T follicular helper cell (primary cell): ENCODE measurements around the gene SESN1.
A peak's percentile ranks its signal among the peaks of the same experiment; 100 is the strongest.

ENCODE experiments used
- DNase-seq: peaks from one replicate; pipeline ENCODE4 v3.0.0-alpha.2; 2020; ENCODE audit warnings: low read depth

Gene SESN1

DNA sequence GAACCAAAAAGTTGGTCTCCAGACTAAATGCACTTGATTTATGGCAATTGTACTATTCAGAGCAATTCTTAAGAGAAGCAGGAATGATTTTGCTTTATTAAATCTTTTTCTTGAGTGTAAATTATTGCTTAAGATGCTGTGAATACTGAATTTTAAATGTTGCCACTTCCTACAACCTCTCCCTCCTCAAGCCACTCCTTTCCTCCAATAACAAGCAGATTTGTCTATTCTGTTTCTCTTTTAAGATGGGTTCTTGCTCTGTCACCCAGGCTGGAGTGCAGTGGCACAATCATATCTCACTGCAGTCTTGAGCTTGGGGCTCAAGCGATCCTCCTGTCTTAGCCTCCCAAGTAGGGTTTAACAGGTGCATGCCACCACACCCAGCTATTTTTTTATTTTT, 65.3 kb downstream of the SESN1 start:
- no peak for DNase-seq

DNA sequence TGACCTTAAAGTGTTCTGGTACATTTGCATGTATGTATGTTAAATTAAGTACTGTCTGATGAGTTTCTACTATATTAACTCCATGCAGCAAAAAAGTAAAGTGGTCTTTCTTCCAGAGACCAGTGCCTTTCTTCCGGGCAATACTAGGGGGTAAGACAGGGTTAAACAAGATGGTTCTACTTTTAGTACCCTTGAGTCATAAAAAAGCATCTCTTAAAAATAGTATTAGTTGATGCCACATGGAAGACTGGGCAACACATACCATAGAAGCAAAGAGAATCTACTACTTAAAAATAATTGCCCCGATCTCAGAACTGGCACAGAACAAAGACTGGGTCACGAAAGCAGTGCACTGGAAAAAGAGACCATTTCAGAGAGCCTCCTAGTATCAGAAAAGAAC, 66.2 kb downstream of the SESN1 start:
- no peak for DNase-seq

DNA sequence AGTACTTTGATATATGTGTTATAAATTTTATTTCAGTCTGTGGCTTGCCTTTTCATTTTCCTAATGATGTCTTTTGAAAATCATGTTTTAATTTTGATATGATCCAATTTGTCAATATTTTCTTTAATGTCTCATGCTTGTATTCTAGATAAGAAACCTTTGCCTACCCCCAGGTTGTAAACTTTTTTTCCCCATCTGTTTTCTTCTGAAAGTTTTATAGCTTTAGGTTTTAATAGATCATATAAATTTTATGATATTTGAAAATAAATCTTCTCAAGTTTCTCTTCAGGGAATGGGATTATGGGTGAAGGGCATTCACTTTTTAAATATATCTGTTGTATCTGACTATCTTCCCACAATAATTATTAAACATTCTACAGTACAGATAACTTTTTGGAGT, 66.7 kb downstream of the SESN1 start:
- DNase-seq = no peak

DNA sequence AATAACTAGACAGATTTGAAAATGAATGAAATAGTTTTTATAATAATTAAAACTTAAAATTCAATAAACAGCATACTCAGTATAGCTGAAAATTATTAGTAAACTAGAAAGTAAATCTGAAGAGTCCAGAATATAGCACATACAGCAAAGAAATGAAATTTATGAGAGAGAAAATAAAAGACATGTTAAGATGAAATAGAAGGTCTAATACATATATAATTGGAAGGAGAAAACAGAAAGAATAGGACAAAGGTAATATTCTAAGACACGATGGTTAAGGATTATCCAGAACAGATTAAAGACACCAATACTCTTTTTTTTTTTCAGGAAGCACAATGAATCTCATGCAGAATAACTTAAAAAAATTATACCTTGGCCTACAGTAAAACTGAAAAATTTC, 69.0 kb downstream of the SESN1 start:
- no peak for DNase-seq

DNA sequence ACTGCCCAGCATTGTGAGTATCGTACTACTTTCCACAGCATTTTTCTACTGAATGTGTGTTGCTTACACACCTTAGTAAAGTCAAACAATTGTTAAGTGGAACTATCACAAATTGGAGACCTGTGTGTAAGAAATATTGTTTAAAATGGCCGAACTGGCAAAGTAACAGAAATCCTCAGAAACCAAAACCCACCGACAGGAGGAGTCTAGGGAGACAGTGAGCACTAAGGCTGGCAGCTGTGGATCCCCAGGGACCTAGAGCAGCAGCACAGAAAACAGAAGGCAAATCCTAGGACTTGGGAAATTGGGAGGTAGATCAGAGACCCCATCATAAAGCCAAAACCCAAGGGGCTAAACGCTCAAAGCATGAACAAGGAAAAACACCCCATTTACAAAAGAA, 69.9 kb downstream of the SESN1 start:
- DNase-seq = no peak

DNA sequence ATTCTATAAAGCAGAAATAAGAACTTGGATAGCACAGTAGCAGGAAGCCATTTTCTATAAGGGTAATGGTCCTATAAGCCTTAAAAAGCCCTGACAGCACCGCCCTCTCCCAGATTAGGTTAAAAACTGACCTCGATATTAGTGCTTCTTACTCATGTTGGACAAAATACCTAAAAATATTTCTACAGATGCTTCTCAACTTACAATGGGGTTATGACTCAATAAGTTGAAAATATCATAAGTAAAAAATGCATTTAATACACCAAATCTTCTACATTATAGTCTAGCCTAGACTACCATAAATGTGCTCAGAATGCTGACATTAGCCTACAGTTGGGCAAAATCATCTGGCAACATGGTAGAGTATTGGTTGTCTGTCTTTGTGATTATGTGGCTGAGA, 70.3 kb downstream of the SESN1 start:
- no peak for DNase-seq

DNA sequence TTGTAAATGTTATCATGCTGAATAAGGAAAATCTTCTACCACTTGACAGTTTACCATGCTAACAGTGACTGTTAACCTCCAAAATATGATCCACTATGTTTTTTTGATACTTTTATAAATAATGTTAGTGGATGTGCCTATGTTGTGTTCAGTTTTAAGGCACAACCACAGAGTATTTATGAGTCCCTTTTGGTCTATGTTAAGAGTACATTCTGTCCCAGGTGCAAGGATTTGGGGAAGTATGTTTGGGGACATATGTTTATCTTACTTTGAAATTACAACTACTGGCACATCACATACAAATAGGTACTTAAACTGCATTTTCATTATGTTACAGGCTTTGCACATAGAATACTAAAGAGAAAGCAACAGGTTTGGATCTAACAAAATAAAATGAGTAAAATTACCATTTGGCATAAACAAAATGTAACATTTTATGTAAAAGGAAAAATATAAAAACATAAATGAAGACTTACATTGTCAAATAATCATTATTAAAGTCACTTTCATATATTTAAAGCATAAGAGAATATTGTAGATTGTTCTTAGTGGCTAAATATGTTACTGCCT, 71.2 kb downstream of the SESN1 start:
- DNase-seq = no peak

DNA sequence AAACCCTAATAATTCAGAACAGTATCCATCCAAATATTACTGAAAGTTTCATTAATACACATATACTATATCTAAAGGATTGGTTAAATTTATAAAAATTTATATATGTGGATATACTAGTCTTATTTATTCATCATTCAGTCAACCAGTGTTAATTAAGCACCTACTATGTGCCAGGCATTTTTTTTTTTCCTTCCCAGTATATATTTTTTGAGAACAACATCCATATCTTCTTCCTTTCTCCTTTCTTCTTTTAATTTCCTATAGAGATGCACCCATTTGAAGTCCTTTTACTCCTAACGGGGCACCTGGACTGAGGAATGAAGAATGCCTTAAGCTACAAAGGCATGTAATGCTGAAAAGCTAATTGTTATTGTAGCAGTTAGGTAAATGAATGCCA, 72.8 kb downstream of the SESN1 start:
- no peak for DNase-seq

DNA sequence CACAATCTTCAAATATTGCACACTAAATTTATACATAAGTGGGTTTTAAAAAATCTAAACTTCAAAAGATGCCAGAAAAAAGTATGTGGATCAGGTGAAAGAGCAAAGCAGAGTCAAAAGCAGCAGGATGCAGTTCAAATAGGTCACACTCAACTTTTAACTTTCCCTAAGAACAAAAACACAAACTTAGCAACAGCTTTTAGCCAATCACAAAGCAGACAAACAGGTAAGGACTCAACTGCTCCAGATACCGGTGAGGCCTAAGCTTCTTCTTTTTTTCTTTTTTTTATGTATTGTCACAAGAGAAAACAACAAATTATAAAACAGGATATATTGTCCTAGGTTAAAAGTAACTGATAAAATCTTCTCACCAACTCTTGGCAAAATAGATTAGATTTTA, 74.7 kb downstream of the SESN1 start:
- no peak for DNase-seq

DNA sequence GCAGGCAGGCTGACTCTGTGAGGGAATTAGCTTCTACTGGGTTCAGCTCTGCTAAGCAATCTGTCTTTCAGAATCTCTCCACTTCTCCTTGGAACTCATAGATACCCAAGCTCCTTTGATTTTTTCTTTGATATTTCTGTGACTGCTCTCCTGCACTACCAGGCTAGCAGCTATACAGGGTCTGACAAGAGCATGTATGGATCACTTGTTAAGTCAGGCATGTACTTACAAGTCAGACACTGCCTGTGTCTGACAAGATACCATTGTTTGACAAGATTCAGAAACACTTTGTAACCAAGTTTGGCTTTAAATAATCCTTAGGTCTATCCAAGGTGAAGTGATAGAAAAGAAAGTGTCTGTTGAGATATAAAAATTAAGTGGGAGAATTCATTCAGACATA, 79.5 kb downstream of the SESN1 start:
- no peak for DNase-seq

DNA sequence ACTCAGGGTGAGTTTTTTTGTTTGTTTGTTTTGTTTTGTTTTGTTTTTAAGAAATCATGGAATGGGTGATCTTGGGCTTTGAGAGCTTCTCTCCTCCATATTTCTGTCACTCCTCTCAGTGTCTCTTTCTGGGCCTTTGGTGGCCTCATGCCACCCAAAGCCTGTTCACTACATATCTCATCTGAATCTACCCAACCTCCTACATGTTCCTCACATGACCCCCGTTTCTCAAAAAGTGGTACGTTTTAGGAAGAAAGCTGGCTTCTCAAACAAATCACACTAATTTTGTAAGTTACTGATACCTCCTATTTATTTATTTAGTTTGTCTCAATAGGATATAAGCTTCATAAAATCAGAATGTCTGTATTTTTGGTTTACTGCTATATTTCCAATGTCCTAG, 80.0 kb downstream of the SESN1 start:
- no peak for DNase-seq

DNA sequence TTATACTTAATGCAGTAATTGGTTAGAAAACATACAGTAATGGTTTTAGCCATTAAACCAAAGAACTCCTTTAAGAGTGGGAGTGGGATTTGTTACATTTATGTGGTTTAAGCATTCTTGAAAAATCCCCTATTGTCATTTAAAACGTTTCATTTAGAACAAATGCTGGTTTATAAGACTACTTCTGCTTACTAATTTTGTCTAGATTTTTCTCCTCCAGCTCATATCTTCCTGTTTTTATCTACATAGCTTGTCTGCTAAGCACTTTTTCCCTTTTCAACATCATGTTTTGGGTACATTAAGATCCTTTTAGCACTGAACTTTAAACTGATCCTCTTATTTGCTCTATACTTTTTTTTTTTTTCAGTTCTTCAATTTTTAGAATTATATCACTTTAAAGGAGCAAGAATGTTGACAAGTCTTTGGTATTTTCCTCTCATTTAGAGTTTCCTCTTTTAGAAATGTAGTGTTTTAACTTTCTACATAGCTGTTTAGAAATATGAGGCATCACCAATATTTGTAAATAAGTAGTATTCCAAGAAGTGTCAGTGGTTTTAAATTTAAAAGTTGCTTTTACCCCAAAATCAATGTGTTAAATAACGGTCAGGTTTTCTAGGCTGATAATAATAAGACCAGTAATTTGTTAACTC, 80.9 kb downstream of the SESN1 start:
- no peak for DNase-seq

DNA sequence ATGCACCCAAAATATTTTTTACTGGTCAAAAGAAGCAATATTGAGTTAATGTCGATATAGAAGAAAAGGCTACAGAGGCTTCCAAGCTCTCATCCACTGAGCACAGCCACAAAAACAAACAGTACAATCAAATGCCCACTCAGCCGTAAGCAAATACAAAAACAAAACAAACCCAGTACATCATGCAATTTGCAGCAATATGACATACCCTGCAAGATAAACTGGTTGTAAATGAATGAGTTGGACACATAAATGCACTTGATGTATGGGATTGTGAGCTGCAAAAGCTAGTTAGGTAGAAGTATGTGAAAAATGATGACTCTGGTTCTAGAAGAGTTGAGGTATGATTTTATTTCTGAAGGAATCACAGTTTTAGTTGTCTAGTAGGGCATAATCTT, 83.9 kb downstream of the SESN1 start:
- DNase-seq = no peak

DNA sequence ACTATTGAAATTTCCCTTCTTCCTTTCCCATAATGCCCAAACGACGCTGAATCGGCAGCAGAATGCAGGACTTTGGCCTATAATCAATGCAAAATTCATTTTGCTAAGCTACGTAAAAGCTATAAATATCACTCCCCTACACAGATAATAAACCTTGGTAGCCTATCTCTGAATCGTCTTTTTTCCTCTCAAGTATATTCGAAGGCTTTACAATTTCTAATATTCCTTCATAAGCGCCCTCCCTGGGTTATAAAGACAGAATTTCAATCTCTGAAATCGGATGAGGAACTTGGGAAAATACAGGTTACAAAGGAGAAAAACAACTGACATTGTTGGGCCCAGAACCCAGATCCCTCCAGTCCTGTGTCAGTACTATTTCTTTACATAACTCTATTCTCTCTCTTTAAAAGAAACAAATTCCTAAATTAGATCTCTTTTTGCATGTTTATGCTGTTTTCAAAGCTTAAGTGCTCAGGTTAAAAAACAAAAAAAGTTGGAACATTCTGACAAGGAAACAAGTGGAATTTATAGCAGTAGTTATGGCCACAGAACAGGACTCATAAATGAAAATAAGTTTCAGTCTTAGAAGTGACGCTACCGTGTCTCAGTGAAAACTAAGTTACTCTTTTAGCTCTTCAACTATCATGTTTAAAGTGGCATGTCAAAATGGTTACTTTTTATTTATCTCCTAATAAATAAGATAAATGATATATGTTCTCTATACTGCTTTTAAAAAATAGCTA, 84.5 kb downstream of the SESN1 start:
- DNase-seq = no peak

DNA sequence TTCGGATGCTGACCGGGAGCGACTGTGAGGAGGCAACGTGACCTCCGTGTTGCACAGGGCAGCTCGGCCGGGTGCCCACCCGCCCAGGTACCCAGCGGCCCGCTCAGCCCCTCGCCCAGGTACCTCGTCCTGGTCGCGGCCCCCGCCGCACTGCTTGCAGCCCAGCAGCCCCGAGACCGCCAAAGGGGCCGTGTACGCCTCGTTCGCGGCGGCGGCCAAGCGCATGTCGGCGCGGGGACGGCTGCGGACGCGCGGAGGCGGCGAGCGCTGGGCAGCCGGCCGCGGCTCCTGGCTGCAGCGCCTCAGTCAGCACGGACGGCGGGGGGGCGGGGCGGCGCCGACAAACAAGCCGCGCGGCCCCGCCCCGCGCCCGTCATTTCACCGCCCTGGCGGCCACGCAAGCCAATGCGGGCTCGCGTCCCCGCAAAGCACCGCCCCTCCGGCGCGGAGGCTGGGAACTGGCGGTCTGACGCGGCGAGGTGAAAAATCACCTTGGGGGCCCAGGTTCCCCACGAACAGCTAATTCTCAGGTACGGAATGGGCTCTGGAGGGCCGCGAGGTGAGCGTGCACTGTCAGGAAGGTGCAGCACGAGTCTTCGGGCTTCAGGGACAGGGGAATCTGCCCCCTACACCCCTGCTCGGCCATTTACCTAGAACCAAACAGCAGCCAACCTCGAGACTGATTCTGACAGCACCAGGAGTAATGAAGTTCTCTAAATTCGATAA, 85.2 kb downstream of the SESN1 start:
- peak; percentile 89 for DNase-seq

DNA sequence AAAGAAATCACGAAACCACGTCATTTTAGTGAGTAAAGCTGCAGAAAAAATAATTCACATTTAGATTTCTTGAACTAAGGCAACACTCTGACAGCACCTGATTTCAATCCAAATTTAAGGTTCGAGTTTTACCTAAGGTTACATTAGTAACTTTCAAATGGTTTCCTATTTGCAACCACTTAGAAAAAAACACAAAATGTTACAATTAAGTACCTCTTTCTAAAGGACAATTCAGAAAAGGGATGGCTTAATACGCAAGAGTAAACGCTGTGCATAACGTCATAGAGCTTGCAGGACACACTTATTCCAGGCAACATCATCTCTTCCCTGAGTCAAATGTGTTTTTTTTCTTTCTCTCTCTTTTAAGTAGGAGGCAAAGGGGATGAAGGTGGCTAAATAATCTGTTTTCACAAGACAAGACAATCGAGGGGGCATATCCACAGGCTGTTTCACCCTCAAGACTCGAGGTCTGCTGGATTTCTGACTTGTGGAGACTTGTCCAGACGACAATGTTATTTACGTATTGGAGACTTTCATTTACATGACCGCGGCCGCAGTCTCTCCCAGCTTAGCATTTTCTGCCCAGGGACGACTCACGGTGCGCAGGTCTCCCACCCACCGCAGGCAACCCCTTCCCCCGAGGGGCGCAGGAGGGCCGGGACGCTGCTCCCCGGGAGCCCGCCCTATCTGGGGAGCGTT, 86.0 kb downstream of the SESN1 start:
- peak; percentile 5 for DNase-seq

DNA sequence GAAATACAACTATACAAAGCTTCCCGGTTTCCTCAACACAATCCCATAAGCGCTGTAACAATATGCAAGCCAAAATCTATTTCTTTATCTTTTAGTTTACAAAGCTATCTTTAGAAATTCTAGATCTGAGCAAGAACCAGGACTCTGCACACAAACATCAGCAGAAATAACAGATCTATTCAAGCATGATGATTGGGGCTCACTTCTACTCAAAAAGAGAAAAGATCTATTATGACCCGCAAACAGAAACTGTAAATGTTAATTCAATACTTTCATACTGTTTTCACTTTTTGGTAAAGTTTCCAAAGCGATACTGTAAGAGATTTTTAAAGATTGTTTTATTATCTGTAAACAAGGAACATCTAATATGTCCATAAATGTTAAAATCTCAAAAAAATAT, 86.6 kb downstream of the SESN1 start:
- DNase-seq = no peak

DNA sequence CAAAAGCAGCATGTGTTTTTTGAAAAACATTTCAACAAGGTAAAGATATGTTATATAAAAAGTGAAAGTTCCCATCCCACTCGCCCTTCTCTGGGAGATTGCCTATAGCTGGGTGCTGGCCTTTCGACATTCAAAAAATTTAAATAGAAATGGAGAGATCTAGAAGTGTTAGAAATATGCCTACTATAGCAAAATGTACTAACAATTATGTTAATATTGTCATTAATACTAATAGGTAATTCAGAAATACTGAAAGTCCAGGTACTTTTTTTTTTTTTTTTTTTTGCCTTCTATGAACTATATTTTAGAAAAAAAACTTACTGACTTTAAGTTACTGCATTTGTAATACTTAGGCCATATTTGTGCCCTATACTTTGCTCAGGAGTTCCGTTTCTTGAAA, 87.1 kb downstream of the SESN1 start:
- no peak for DNase-seq

DNA sequence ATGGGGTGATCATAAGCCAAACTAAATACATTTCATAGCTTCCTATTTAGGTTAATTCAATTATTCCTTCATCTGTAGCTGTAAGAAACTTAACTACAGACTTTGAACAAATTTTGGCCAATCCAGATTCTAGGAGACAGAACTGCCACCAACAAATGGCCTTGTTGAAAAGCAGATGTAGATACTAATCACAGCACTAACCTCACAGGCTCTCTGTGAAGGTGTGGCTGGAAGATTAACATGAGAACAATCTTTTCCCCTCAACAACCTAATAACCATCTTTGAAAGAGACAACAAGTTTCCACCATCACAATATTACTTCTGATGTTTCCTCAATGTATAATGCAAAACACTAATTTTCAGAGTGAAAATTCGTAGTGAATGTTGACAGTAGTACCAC, 87.8 kb downstream of the SESN1 start:
- no peak for DNase-seq

DNA sequence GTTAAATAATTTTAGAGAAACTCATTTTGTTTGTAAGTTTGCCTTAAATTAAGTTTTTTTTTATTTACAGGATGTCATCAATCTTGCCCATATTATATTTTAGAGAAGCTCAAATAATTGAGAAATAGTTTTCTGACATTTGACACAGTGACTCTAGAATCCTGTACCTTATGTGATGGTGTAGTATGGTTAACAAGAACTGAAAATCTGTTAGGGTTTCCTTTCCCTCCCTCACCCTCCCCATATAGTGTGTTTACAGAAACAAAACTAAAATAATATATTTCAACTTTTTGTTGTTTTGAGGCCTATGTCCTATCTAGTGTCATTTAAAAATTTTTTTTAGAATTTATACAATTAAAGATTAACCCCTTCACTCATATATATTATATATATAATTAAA, 91.8 kb downstream of the SESN1 start:
- no peak for DNase-seq

DNA sequence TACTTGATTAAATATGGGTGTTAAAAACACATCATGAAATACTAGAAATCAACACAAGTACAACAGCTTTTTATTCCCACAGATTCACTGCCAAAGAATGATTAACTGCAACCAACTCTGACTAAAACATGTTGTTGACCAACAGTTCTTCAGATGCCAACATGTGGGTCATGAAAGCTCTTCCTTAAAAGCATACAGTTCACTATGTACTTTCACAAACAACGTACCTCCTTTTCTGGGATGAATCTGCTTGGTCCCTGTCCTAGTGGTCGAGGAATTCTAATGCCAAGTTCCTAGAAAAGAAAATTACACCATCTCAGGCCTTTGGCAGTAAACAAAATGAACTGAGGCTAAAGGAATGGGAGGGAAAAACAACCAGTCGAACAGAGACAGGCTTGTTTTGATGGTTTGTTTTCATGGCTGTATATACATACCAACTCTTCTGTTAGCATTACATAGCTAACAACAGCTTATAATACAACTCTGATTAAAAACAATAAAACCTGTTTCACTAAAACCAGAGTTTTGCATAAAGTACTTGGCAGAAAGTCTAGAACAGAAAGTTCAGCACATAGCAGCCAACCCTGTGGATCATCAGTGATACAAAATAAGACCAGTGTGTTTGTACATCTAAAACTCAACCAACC, 92.5 kb downstream of the SESN1 start:
- no peak for DNase-seq
